LHCN-M2 (cell line): ENCODE results near the gene ZNF384. TPM values are rescaled to one million over a fixed set of nuclear protein-coding genes. Genes with fewer than 3 reads are reported as not detected.
"Not testable (repeated sequence)": the region's sequence is repeated elsewhere in the genome, so short reads cannot be mapped to it uniquely, and the experiment has no call there.

Source experiments
- DNase-seq: peaks from one replicate; pipeline ENCODE4 v3.0.0-alpha.2; 2012; ENCODE audit warnings: low read depth
- polyA plus RNA-seq: library from polyadenylated mRNA; unstranded; fragments of >200 nt; gene quantifications from one replicate; pipeline ENCODE4 v1.2.1, GENCODE V29; 2012; ENCODE audit warnings: missing spikeins
- total RNA-seq: library from RNA; depleted of rRNA; stranded (reverse); fragments of >200 nt; gene quantifications from 2 replicates; pipeline ENCODE4 v1.2.3, GENCODE V29; 2014; rRNA removed

The ZNF384 gene
- total RNA-seq: 28.4 and 30.8 TPM in 2 replicates
- 34.0 TPM for polyA plus RNA-seq

DNA sequence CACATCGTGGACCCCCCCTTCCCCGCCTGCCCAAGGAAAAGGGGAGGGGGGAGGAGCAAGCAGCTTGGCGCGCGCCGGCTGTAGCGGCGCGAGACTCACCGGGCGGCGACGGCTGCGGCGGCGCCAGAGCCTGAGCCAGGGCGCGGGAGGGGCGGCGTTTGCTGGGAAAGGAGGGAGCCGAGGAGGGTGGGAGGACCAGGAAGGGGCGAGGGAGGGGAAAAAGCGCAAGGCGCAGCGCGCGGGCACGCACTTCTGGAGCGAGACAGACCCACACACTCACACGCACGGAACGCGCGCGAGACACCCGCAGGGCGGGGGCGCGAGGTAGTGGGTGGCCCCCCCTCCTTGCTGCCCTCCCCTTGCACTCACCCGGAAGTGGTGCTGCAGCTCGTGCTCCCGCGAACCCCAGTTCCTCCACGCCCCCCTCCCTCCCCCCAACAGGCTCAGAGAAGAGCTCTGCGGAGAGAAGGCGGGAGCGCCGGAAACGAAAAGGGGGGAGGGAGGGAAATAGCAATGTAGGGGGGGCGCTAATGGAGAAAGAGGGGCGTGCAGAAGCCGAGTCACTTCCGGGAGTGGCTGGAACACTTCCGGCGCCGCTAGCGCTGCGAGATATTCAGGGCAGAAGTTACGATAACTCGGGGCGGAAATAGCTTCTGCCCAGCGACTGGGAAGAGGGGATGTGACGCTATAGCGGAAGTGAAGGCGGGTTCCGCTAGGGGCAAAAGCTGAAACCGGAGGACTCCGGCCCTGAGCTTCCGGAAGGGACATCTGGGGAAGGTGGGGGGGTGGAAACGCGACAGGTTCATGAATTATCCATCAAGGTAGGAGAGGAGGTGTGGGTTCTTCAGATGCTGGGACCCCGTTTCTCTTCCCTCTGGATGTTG lies at the start of gene ZNF384:
TSS of gene ZNF384 (minus strand) at position 377 of the 884 bp plus-strand sequence. CDS start 9,855 bp downstream, outside the sequence.
- peak; percentile 99 for DNase-seq

- no peak for DNase-seq
Observed at GRCh38 chr12:6736754-6737153, 47.6 kb upstream of the ZNF384 start.

GRCh38 chr12:6735448-6736191 lies 46.4 kb upstream of the ZNF384 start:
- peak; percentile 77 for DNase-seq

DNA sequence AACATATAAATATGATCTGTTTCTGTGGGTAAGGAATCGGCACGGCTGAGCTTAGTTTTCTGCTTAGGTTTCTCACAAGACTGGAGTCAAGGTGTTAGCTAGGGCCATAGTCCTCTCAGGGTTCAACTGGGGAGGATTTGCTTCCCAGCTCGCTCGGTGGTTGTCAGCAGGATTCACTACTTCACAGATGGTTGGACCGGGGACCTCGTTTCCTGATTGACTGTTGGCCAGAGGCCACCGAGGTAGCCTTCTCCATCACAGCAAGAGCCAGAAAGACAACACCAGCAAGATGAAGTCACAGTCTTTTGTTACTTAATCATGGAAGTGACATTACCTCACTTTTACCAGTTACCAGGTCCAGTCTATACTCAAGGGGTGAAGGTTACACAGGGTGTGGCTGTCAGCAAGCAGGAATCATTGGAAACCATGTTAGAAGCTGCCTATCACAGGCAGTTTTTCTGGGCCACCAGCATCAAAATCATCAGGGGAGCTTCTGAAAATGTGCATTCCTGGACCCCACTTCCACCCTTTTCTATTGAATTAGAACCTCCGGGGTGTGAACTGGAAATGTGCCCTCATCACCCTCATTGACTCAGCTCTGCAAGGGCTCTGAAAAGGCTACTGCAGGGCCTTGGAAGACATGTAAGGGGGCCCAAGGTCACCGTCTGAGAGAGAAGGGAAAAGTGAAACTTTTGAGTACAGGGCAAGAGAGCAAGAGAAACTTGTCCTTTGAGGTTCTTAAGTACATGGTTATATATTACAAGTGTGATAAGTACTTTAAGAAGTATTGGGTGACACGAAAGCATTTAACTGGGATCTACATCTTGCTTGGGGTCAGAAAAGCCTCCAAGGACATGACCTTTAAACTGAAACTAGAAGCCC lies 45.6 kb upstream of the ZNF384 start:
- no peak for DNase-seq

DNA sequence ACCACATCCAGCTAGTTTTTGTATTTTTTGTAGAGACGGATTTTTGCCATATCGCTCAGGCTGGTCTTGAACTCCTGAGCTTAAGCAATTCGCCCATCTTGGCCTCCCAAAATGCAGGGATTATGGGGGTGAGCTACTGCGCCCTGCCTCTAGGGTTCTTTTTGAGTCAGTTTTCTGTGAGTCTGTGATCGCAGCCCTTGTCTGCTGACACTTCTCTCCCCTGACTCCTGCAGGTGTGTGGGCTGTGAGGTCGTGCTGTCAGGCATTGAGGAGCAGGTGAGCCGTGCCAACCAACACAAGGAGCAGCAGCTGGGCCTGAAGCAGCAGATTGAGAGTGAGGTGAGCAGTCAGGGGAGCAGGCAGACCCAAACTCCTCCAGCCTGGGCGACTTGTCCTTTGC lies 41.0 kb upstream of the ZNF384 start:
- DNase-seq: no peak

DNA sequence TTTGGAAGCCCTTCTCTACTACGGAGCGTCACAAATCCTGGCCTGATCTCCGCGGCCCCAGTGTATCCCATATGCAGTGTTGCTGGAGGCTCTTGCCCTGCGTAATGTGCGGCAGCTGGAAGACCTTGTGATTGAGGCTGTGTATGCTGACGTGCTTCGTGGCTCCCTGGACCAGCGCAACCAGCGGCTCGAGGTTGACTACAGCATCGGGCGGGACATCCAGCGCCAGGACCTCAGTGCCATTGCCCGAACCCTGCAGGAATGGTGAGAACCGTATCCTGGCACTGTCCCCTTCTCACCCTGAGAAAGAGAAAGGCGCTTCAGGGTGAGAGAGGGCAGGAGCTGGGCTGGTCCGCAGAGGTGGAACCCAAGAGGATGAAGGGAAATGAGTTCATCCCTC lies 40.0 kb upstream of the ZNF384 start:
- DNase-seq: no peak

GRCh38 chr12:6725350-6725749 lies 36.2 kb upstream of the ZNF384 start:
- DNase-seq: no peak

GRCh38 chr12:6724409-6724797 lies 35.2 kb upstream of the ZNF384 start:
- DNase-seq: no peak

- DNase-seq: peak; percentile 98
Observed at GRCh38 chr12:6723607-6724408, 34.6 kb upstream of the ZNF384 start, which contains the start of gene COPS7A. Gene COPS7A (plus strand): TSS chr12:6724046. CDS start chr12:6724657, 611 bp downstream.

- DNase-seq: no peak
Observed at GRCh38 chr12:6722863-6723262, 33.7 kb upstream of the ZNF384 start.

- no peak for DNase-seq
Observed at GRCh38 chr12:6716874-6717437, 27.8 kb upstream of the ZNF384 start.

DNA sequence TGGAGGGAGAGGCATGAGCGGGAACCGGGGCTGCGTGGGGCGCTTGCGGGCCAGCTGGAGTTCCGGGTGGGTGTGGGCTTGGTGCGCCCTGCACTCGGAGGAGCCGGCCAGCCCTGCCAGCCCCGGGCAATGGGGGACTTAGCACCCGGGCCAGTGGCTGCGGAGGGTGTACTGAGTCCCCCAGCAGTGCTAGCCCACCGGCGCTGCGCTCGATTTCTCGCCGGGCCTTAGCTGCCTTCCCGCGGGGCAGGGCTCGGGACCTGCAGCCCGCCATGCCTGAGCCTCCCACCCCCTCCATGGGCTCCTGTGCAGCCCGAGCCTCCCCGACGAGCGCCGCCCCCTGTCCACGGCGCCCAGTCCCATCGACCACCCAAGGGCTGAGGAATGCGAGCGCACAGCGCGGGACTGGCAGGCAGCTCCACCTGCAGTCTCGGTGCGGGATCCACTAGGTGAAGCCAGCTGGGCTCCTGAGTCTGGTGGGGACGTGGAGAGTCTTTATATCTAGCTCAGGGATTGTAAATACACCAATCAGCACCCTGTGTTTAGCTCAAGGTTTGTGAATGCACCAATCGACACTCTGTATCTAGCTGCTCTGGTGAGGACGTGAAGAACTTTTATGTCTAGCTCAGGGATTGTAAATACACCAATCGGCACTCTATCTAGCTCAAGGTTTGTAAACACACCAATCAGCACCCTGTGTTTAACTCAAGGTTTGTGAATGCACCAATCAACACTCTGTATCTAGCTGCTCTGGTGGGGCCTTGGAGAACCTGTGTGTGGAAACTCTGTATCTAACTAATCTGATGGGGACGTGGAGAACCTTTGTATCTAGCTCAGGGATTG lies 27.1 kb upstream of the ZNF384 start:
- DNase-seq: not testable (repeated sequence)

- DNase-seq: no peak
Observed at GRCh38 chr12:6708960-6709394, 19.8 kb upstream of the ZNF384 start.

DNA sequence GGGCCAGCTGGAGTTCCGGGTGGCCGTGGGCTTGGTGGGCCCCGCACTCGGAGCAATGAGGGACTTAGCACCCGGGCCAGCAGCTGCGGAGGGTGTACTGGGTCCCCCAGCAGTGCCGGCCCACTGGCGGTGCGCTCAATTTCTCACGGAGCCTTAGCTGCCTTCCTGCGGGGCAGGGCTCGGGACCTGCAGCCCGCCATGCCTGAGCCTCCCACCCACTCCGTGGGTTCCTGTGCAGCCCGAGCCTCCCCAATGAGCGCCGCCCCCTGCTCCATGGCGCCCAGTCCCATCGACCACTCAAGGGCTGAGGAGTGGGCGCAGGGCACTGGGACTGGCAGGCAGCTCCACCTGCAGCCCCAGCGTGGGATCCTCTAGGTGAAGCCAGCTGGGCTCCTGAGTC lies 19.2 kb upstream of the ZNF384 start:
- DNase-seq: not testable (repeated sequence)

- peak; percentile 78 for DNase-seq
Observed at GRCh38 chr12:6703631-6704030, 14.5 kb upstream of the ZNF384 start.

DNA sequence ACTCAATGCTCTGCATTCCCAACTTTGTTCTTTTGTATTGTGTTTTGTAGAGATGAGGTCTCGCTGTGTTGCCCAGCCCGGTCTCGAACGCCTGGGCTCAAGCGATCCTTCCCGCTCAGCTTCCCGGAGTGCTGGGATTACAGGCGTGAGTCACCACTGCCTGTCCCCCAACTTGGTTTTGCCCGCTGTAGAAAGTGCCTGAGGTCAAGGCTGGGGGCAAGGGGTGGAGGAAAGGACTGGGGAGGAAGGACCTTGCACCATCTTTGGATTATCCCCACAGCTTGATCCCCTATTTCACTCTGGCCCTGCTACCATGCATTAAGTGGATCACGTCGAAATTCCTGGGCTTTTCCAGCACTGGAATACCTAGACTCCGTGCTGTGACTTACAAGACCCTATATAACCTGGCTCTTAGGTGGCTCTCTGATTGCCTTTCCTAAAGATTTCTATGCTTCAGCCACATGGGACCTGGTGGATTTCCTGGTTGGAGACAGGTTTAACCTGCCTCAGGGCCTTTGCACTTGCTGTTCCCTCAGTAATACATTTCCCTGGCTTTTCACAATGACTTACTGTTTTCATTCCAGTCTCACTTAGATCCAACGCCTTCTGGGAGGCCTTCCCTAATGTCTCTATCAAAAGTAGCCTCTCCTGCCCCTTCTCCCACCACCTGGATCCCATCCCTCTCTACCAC lies 12.0 kb upstream of the ZNF384 start:
- peak; percentile 22 for DNase-seq

DNA sequence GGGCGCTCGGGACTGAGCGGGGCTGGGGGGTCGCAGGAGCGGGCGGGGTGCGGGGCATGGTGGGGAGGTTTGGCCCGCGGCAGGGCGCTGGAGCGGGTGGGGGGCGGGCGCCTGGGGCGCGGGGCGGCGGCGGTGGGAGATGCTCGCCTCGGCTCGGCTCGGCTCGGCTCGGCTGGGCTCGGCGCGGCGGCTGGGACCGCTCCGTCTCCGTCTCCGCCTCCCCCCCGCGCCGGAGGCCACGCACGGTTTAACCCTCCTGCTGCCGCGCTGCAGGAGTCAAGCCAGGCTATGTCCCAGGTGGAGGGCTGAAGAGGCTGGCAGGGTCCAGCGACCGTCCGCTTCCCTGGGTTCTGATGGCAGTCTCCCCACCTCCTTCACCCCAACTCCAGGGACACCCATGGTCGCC lies 11.5 kb upstream of the ZNF384 start, which contains the start of gene PIANP:
TSS of gene PIANP (minus strand) at position 170 of the 406 bp plus-strand sequence. CDS start 2,754 bp downstream, outside the sequence.
- no peak for DNase-seq

- DNase-seq: no peak
Observed at GRCh38 chr12:6699989-6700645, 10.9 kb upstream of the ZNF384 start.
